IMR-90 (cell line): ENCODE data around the gene C8A. TPM values are rescaled to one million over a fixed set of nuclear protein-coding genes. Genes with fewer than 3 reads are reported as not detected.

Experiments
- ATAC-seq: fragments of 200-7000 bp; cut with Tn5 transposase; 2 replicates; pipeline ENCODE4 v1.9.1; 2020; ENCODE audit warnings: low read depth, mild to moderate bottlenecking, moderate library complexity
- BruUV-seq: library from RNA; stranded (reverse); fragments of 400-500 nt; replicated peaks from 2 replicates; lab custom pipeline; 2021; lab: Mats Ljungman, UMichigan
- CTCF ChIA-PET: fragments of 300-600 bp; formaldehyde crosslinking; extraction: SDS; loops from one replicate; lab custom pipeline; 2021; ENCODE audit warnings: antibody characterized with exemption; lab: Yijun Ruan, JAX
- POLR2A ChIA-PET: fragments of 300-600 bp; sonication (Branson Sonifier 250); formaldehyde crosslinking; loops from one replicate; lab custom pipeline; 2022; ENCODE audit warnings: antibody characterized with exemption; ENCODE audit not compliant: unreplicated experiment; lab: Charles Lee
- DNase-seq: peaks from one replicate; pipeline ENCODE4 v3.0.0; 2013
- H2AFZ ChIP-seq: replicated peaks from 2 replicates; pipeline ENCODE3; 2013; ENCODE audit warnings: low read length, mild to moderate bottlenecking; ENCODE audit not compliant: poor library complexity
- H2AK5ac ChIP-seq: 2 replicates; pipeline ENCODE4 v1.6.1; 2013; ENCODE audit warnings: low read depth, low read length, inconsistent platforms
- H2AK9ac ChIP-seq: replicated peaks from 2 replicates; pipeline ENCODE3; 2013; ENCODE audit warnings: mild to moderate bottlenecking, low read depth, low read length, moderate library complexity; ENCODE audit not compliant: poor library complexity
- H2BK120ac ChIP-seq: 2 replicates; pipeline ENCODE4 v1.6.1; 2013; ENCODE audit warnings: low read depth, low read length, inconsistent platforms
- H2BK15ac ChIP-seq: 3 replicates; pipeline ENCODE4 v1.6.1; 2013; ENCODE audit warnings: low read depth, low read length, inconsistent platforms
- H2BK20ac ChIP-seq: 2 replicates; pipeline ENCODE4 v1.6.1; 2013; ENCODE audit warnings: low read depth, mild to moderate bottlenecking, inconsistent platforms, low read length, moderate library complexity
- H2BK5ac ChIP-seq: 2 replicates; pipeline ENCODE4 v1.6.1; 2013; ENCODE audit warnings: mild to moderate bottlenecking, low read depth, low read length, inconsistent platforms; ENCODE audit not compliant: poor library complexity, severe bottlenecking
- H3K14ac ChIP-seq: replicated peaks from 2 replicates; pipeline ENCODE4 v1.6.1; 2013; ENCODE audit warnings: low read depth, low read length, inconsistent platforms
- H3K18ac ChIP-seq: 2 replicates; pipeline ENCODE4 v1.6.1; 2013; ENCODE audit warnings: low read depth, low read length, control low read depth
- H3K23ac ChIP-seq: 2 replicates; pipeline ENCODE4 v1.6.1; 2013; ENCODE audit warnings: low read depth, low read length, inconsistent platforms
- H3K27ac ChIP-seq: 2 replicates; pipeline ENCODE4 v1.5.1; 2013; ENCODE audit warnings: mild to moderate bottlenecking, control low read depth, low read length; ENCODE audit not compliant: insufficient read depth
- H3K27me3 ChIP-seq: 2 replicates; pipeline ENCODE4 v1.6.1; 2013; ENCODE audit warnings: low read length; ENCODE audit not compliant: control insufficient read depth, insufficient read depth
- H3K36me3 ChIP-seq: 2 replicates; pipeline ENCODE4 v1.6.1; 2013; ENCODE audit warnings: low read length, mixed read lengths; ENCODE audit not compliant: control insufficient read depth, insufficient read depth
- H3K4ac ChIP-seq: 2 replicates; pipeline ENCODE4 v1.6.1; 2013; ENCODE audit warnings: low read depth, low read length, inconsistent platforms
- H3K4me1 ChIP-seq: 2 replicates; pipeline ENCODE4 v1.6.1; 2013; ENCODE audit warnings: low read length, mixed read lengths; ENCODE audit not compliant: control insufficient read depth, insufficient read depth
- H3K4me2 ChIP-seq: 2 replicates; pipeline ENCODE4 v1.6.1; 2013; ENCODE audit warnings: low read depth, mild to moderate bottlenecking, control low read depth, low read length, moderate library complexity
- H3K4me3 ChIP-seq: 2 replicates; pipeline ENCODE4 v1.5.1; 2013; ENCODE audit warnings: low read depth, mild to moderate bottlenecking, control low read depth, low read length, moderate library complexity; ENCODE audit not compliant: insufficient read depth
- H3K56ac ChIP-seq: 2 replicates; pipeline ENCODE4 v1.6.1; 2013; ENCODE audit warnings: low read length, inconsistent platforms; ENCODE audit not compliant: insufficient read depth; ENCODE audit errors: extremely low read depth
- H3K79me1 ChIP-seq, 2 experiments: 2 replicates each; pipeline ENCODE4 v1.6.1; 2013; ENCODE audit warnings: low read length in 2 of 2, inconsistent platforms in 1 of 2, low read depth in 1 of 2
- H3K9ac ChIP-seq: 2 replicates; pipeline ENCODE4 v1.6.1; 2013; ENCODE audit warnings: low read depth, low read length, control low read depth
- H3K9me1 ChIP-seq: 2 replicates; pipeline ENCODE4 v1.6.1; 2013; ENCODE audit warnings: low read length, inconsistent platforms; ENCODE audit not compliant: insufficient read depth
- H3K9me3 ChIP-seq: 2 replicates; pipeline ENCODE4 v1.6.1; 2013; ENCODE audit warnings: low read length; ENCODE audit not compliant: control insufficient read depth, insufficient read depth
- H4K20me1 ChIP-seq: 2 replicates; pipeline ENCODE4 v1.6.1; 2013; ENCODE audit warnings: low read length, inconsistent platforms; ENCODE audit not compliant: insufficient read depth
- H4K5ac ChIP-seq: 2 replicates; pipeline ENCODE4 v1.6.1; 2013; ENCODE audit warnings: mild to moderate bottlenecking, low read depth, low read length, control low read depth
- H4K8ac ChIP-seq, 2 experiments: 2 replicates each; pipeline ENCODE4 v1.6.1; 2013; ENCODE audit warnings: low read depth in 2 of 2, low read length in 2 of 2, control low read depth in 1 of 2, inconsistent platforms in 1 of 2
- H4K91ac ChIP-seq: 2 replicates; pipeline ENCODE4 v1.6.1; 2013; ENCODE audit warnings: low read depth, low read length, inconsistent platforms; ENCODE audit not compliant: insufficient read depth
- ELK1 ChIP-seq: fragments of 150-350 bp; IDR thresholded peaks from 2 replicates; pipeline ENCODE4 v1.6.1; 2016; ENCODE audit warnings: low read depth, mild to moderate bottlenecking, low read length, moderate library complexity, borderline replicate concordance
- MAFK ChIP-seq: IDR thresholded peaks from 2 replicates; pipeline ENCODE4 v1.6.1; 2012; ENCODE audit warnings: low read depth, low read length, improper control_type of control experiment
- MXI1 ChIP-seq: IDR thresholded peaks from 2 replicates; pipeline ENCODE4 v1.6.1; 2012; ENCODE audit warnings: low read depth, mild to moderate bottlenecking, low read length, moderate library complexity, borderline replicate concordance
- NFE2L2 ChIP-seq: fragments of 150-350 bp; IDR thresholded peaks from 2 replicates; pipeline ENCODE4 v1.6.1; 2016; ENCODE audit warnings: low read depth, mild to moderate bottlenecking, low read length
- WGBS, 2 experiments: methylation state at CpG; one replicate each; pipeline versions ENCODE4 v1.1.5 to v1.1.7; 2013; ENCODE audit warnings: missing lambda C conversion rate in 2 of 2; ENCODE audit not compliant: insufficient read length in 1 of 2; ENCODE audit errors: extremely low coverage in 2 of 2; 5-methylcytosine and 5-hydroxymethylcytosine counted together
- dilution Hi-C: fragments of 300-500 bp; cut with HindIII; formaldehyde crosslinking; loops from one replicate; pipeline ENCODE4 v1.14.3; 2018; ENCODE audit warnings: low sequenced_read_pairs; ENCODE audit not compliant: unreplicated experiment
- in situ Hi-C: fragments of 300-500 bp; cut with MboI; formaldehyde crosslinking; loops from 3 replicates; pipeline ENCODE4 v1.14.3; 2019; ENCODE audit warnings: low sequenced_read_pairs, inconsistent platforms, mixed read lengths
- intact Hi-C: fragments of 100-400 bp; cut with micrococcal nuclease; formaldehyde crosslinking; loops from 2 replicates; pipeline ENCODE4 v1.10.0; 2022
- polyA plus RNA-seq, 3 experiments: library from polyadenylated mRNA; depleted of rRNA; stranded (reverse); fragments of >200 nt; gene quantifications; 2 replicates each; pipeline ENCODE4 v1.2.3, GENCODE V29; 2012; ENCODE audit warnings: low replicate concordance in 1 of 3
- total RNA-seq: library from RNA; depleted of rRNA; stranded (reverse); fragments of >200 nt; gene quantifications from 2 replicates; pipeline ENCODE4 v1.2.3, GENCODE V29; 2012

C8A gene
- total and polyA plus RNA-seq, 2 of the 4 experiments (the other 2 are of a cell fraction) = not detected

GRCh38 chr1:56852476-56852875 lies 2.1 kb upstream of the C8A start:
- Histone ChIP-seq H3K36me3 (no peaks in the 10 kb centered on the region), H4K8ac (no peak overlapping the region), H3K27ac (no peak overlapping the region), H3K18ac (no peak overlapping the region), H3K27me3 (no peaks in the 10 kb centered on the region), H3K9me3 (no peaks in the 10 kb centered on the region), H2BK15ac (no peak overlapping the region), H4K20me1 (no peaks in the 10 kb centered on the region), H3K14ac (no peak overlapping the region), H2BK120ac (no peak overlapping the region), H2AK9ac (no peak overlapping the region), H2BK20ac (no peak overlapping the region), H2BK5ac (no peak overlapping the region), H3K4me3 (no peak overlapping the region), H4K91ac (no peak overlapping the region), H3K79me1 (no peaks in the 10 kb centered on the region), H2AK5ac (no peak overlapping the region), H3K9me1 (no peaks in the 10 kb centered on the region), H3K4ac (no peak overlapping the region), H3K4me1 (no peaks in the 10 kb centered on the region), H3K23ac (no peak overlapping the region), H2AFZ (no peak overlapping the region), H3K56ac (no peak overlapping the region), H3K9ac (no peak overlapping the region), H4K5ac (no peak overlapping the region), H3K4me2 (no peak overlapping the region)
- in situ Hi-C loops (no loop called here), dilution Hi-C loops (no loop called here), intact Hi-C loops (no loop called here)
- ChIA-PET CTCF (no interaction called here), POLR2A (no interaction called here)
- TF ChIP-seq ELK1 = no peak
- TF ChIP-seq MXI1 = no peak
- TF ChIP-seq NFE2L2 = no peak
- no peak for TF ChIP-seq MAFK
- DNase-seq (no peak), ATAC-seq (no peak)
- BruUV-seq = no TSS peak
- 100% methylated on average over 1 of the region's 1 CpG; no CpG with 5 or more reads in 1 of the 2 experiments for WGBS, 2 experiments
